Rectal smooth muscle tissue (tissue), 1 donor: ENCODE data around the gene GPR132.
A peak's percentile ranks its signal among the peaks of the same experiment; 100 is the strongest.

Experiments used
- H3K27ac ChIP-seq: one replicate; pipeline ENCODE4 v1.7.0; 2013; ENCODE audit warnings: low read depth, low read length, inconsistent platforms
- H3K27me3 ChIP-seq: one replicate; pipeline ENCODE4 v1.7.0; 2013; ENCODE audit warnings: low read length; ENCODE audit not compliant: control insufficient read depth, insufficient read depth
- H3K36me3 ChIP-seq: one replicate; pipeline ENCODE4 v1.7.0; 2013; ENCODE audit warnings: low read length; ENCODE audit not compliant: control insufficient read depth, insufficient read depth
- H3K4me1 ChIP-seq: one replicate; pipeline ENCODE4 v1.7.0; 2013; ENCODE audit warnings: low read length; ENCODE audit not compliant: control insufficient read depth, insufficient read depth
- H3K4me3 ChIP-seq: one replicate; pipeline ENCODE4 v1.7.0; 2013; ENCODE audit warnings: low read length
- H3K9ac ChIP-seq: one replicate; pipeline ENCODE4 v1.7.0; 2013; ENCODE audit warnings: low read length

GPR132 gene

DNA sequence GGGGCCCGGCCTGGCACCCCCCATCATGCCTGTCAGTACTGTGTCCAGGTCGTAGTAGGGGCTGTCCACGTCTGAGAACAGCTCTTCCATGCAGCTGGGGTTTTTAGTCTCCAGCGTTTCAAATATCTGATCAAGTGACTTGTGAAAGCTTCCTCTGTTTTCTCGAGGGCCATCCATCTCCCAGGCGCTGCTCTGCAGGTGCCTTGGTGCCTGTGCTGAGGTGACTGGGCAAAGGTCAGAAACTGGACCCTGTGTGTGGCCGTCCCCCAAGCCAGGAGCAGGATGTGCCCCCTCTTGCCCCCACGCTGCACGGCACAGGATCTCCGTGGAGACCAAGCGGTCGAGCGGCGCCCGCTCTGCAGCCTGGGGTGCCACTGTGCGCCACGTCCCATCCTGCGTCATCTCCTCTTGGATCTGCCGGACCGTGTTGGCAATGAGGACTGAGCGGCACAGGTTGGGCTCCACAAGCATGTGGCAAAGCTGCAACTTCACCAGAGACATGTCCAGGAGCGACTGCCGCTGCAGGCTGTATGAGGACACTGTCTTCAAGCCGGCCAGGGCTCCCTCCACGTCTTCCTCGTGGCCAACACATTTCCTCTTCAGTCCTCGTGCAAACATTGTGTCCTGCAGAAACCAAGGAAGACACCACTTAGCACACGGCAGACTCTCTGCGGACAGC lies 53.8 kb downstream of the GPR132 start:
- no peaks in the 10 kb centered on the region for H3K27me3 ChIP-seq
- peaks cover 13% of the 10 kb centered on the region for H3K4me1 ChIP-seq
- H3K27ac ChIP-seq, result peak overlapping the region; percentile 66
- no peak overlapping the region for H3K9ac ChIP-seq
- no peak overlapping the region for H3K4me3 ChIP-seq
- peaks cover 4% of the 10 kb centered on the region for H3K36me3 ChIP-seq

DNA sequence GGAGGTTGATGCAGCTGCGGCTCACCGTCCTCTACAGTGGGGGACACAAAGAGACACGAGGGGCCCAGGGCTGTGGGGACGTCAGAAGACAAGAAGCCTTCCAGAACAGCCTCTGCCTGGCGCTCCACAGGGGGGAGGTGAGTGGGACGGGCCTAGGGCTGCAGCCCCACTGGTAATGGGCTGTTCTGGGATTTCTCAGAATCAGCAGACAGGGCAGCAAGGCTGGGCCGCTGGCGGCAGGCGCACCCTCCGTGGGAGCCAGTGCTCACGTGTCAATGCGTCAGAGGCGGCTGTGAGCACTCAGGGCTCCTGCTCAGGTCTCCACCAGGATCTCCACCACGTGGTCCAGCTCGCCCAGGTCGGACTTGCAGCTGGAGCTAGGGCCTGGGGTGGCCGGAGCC lies 54.3 kb downstream of the GPR132 start:
- Histone ChIP-seq H3K4me3 (no peak overlapping the region), H3K27ac (peak overlapping the region; percentile 66), H3K9ac (no peak overlapping the region), H3K27me3 (no peaks in the 10 kb centered on the region), H3K4me1 (peaks cover 13% of the 10 kb centered on the region), H3K36me3 (peaks cover 4% of the 10 kb centered on the region)

DNA sequence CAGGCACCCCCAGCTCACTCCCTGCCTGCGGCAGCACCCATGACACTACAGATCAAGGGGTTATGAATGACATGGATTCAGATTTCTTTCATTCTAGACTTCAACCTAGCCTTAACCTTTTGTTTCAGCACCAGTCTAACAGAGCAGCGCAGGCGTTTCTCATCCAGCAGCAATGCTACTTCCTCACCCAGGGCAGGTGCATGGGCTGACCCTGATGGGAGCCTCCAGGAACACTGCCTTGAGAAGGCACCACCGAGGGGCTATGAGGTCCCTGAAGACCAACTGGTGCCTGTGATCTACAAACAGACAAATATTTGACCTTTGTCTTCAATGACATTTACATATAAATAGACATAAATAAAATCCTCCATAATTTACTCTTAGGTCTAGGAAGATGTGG lies 55.1 kb downstream of the GPR132 start:
- no peaks in the 10 kb centered on the region for H3K27me3 ChIP-seq
- H3K36me3 ChIP-seq, result peaks cover 4% of the 10 kb centered on the region
- no peak overlapping the region for H3K27ac ChIP-seq
- peaks cover 13% of the 10 kb centered on the region for H3K4me1 ChIP-seq
- H3K4me3 ChIP-seq, result no peak overlapping the region
- H3K9ac ChIP-seq, result no peak overlapping the region

DNA sequence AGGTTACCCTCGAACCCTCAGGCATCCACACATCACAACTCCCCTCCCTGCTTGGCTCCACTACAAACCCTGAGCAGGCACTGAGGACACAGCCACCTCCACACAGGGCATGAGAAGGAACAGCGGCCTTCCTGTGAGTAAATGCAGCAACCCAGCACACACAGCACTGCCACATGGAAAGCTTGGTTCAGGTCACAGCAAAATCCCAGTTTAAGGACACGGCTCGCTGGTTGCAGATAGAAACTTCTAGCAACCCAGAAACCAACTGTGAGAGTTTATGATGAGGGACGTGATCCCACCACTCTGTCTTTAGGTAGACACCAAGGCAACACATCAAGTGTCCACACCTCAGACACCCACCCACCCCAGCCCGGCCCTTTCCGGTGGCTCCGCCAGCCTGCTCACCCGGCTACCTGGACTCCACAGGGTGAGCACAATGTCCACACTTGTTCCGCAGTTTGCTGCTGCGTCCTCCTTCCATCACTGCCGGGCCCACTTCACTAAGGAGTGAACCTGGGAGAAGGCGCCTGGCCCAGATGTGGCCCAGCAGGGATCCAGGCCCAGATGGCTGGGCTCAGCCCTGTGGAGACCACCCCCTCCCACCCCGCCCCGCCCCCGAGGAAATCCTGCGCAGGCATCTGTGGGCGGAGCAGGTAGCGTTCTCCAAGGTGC lies 57.5 kb downstream of the GPR132 start:
- Histone ChIP-seq H3K27ac (no peak overlapping the region), H3K4me3 (no peak overlapping the region), H3K36me3 (peaks cover 4% of the 10 kb centered on the region), H3K9ac (no peak overlapping the region), H3K27me3 (no peaks in the 10 kb centered on the region), H3K4me1 (peaks cover 13% of the 10 kb centered on the region)

DNA sequence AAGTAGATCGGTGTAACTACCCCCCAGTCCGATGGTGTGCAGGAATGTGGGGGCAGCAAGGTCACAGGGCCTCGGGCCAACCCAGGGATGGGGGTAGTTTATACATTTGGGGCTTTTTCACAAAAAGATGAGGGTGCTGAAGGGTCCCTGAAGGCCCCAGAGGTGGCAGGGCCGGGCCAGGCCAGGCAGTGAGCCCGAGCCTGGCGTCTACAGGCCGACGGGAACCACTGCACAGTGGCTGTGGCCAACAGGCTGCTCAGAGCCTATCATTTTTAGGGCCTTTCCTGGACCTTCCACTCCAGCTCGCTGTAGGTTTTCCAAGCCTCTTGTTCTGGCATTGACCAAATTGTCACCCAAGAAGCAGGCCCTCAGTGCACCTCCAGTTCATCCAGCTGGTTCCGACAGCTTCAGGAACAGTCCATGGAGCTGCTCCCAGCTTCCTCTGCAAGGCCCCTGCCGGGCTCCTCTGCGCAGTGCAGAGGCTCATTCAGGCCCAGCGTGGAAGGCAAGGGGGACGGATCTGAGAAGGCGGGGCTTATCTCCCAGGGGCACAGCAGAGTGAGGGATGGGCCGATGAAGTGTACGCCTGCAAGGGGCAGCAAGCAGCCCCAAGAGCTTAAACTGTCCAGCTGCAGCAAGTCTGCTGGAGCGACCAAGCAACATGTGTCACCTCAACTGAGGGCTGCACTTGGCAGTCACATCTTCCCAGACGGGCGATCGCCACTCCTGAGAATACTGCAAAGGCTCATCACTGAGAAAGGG lies 58.2 kb downstream of the GPR132 start:
- Histone ChIP-seq H3K36me3 (peaks cover 4% of the 10 kb centered on the region), H3K4me3 (no peak overlapping the region), H3K27ac (no peak overlapping the region), H3K9ac (no peak overlapping the region), H3K4me1 (peaks cover 12% of the 10 kb centered on the region), H3K27me3 (no peaks in the 10 kb centered on the region)

DNA sequence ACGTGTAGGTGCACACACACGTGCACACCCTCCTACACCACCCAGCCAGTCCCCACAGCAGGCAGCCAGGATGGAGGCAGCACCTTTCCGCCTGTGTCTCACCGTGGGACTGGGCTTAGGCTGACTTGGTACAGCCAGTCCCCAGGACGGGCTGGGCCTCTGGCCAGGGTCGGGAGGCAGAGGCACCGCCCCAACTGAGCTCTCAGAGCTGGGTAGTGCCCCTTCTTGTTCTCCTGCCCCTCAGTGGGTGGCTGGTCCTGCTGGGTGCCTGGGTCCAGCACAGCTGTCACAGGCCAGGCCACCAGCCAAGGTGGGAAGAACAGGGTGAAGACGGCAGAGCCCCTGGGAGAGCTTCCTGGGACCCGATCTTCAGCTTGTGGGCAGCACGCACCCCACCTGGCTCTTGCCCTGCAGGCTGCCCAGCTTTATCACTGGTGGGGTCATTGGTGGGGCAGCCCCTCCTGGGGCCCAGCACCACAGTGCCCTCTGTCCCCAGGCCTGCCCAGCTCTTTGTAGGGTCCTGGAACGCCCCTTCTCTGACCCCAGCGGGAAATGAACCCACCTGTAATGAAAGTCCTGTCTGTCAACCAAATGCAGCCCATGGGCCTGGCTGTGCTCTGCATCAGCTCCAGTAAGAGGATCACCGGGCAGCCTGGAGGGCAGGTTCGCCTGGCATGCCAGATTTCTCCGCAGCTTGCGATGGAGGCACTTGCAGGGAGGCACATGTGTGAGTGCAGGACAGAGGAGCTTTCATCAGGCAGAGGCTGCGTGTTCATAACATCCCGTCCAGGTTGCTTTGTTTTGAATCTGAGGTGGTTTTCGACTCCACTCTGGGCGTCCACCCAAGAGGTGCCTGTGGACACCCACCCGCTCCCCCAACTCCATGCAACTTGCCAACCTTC lies 59.0 kb downstream of the GPR132 start:
- no peaks in the 10 kb centered on the region for H3K27me3 ChIP-seq
- no peak overlapping the region for H3K27ac ChIP-seq
- H3K4me3 ChIP-seq, result no peak overlapping the region
- H3K36me3 ChIP-seq, result peaks cover 4% of the 10 kb centered on the region
- H3K9ac ChIP-seq, result no peak overlapping the region
- peaks cover 4% of the 10 kb centered on the region for H3K4me1 ChIP-seq

DNA sequence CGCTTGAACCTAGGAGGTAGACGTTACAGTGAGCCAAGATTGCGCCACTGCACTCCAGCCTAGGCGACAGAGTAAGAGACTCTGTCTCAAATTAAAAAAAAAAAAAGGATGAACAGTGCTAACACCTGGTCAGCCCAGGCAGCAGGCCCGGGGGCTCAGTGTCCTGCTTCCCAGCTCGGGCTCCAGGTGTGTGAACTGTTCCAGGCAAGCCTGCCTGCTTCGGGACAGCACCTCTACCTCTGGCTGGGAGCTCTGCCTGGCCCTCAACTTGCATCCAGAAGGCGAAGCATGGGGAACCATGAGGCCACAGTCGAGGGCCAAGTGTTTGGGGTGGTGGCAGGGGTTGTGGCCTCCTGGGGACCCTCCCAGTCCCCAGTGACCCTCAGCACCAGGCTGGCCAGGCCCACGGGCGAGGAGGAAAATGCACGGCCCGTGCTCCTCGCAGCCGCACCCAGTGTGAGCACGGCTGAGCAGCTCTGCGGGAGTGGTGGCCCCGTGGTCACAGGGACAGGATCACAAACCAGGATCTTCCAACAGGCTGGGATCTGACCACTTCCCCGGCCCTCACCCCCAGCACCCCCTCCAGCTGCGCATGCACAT lies 59.8 kb downstream of the GPR132 start:
- Histone ChIP-seq H3K9ac (no peak overlapping the region), H3K27ac (no peak overlapping the region), H3K36me3 (peaks cover 4% of the 10 kb centered on the region), H3K27me3 (no peaks in the 10 kb centered on the region), H3K4me1 (peaks cover 2% of the 10 kb centered on the region), H3K4me3 (no peak overlapping the region)
